Smooth muscle cell (in vitro differentiated cells): ENCODE results near the gene A1CF. TPM values are rescaled to one million over a fixed set of nuclear protein-coding genes. Genes with fewer than 3 reads are reported as not detected.
"Not testable (repeated sequence)": the region's sequence is repeated elsewhere in the genome, so short reads cannot be mapped to it uniquely, and the experiment has no call there.

Experiments
- DNase-seq: peaks from one replicate; lab custom pipeline; 2025; ENCODE audit not compliant: unreplicated experiment; lab: John Stamatoyannopoulos, UW
- H2AFZ ChIP-seq: fragments of 200-600 bp; sonication (generic); 2 replicates; pipeline ENCODE4 v1.6.0; 2016; ENCODE audit warnings: antibody characterized with exemption, low read depth, mild to moderate bottlenecking
- H3F3A ChIP-seq: fragments of 200-600 bp; sonication (generic); 2 replicates; pipeline ENCODE4 v1.6.0; 2017; ENCODE audit warnings: antibody characterized with exemption, low read depth
- H3K27ac ChIP-seq: fragments of 200-600 bp; sonication (generic); 2 replicates; pipeline ENCODE4 v1.5.1; 2016; ENCODE audit warnings: low read depth, mild to moderate bottlenecking
- H3K27me3 ChIP-seq: fragments of 200-600 bp; sonication (generic); 2 replicates; pipeline ENCODE4 v1.6.1; 2016; ENCODE audit warnings: low read depth, mild to moderate bottlenecking
- H3K36me3 ChIP-seq: fragments of 200-600 bp; sonication (generic); 2 replicates; pipeline ENCODE4 v1.5.1; 2016; ENCODE audit warnings: low read depth
- H3K4me1 ChIP-seq: fragments of 200-600 bp; sonication (generic); 2 replicates; pipeline ENCODE4 v1.5.1; 2016; ENCODE audit warnings: low read depth
- H3K4me2 ChIP-seq: fragments of 200-600 bp; sonication (generic); 2 replicates; pipeline ENCODE4 v1.6.0; 2016; ENCODE audit warnings: mild to moderate bottlenecking
- H3K4me3 ChIP-seq: fragments of 200-600 bp; sonication (generic); 2 replicates; pipeline ENCODE4 v1.5.1; 2016; ENCODE audit warnings: mild to moderate bottlenecking
- H3K79me2 ChIP-seq: fragments of 200-600 bp; sonication (generic); 2 replicates; pipeline ENCODE4 v1.6.0; 2016; ENCODE audit warnings: low read depth, mild to moderate bottlenecking
- H3K9ac ChIP-seq: fragments of 200-600 bp; sonication (generic); 2 replicates; pipeline ENCODE4 v1.6.0; 2016; ENCODE audit warnings: low read depth
- H3K9me3 ChIP-seq: fragments of 200-600 bp; sonication (generic); replicated peaks from 2 replicates; pipeline ENCODE4 v1.5.1; 2016; ENCODE audit warnings: low read depth
- H4K20me1 ChIP-seq: fragments of 200-600 bp; sonication (generic); 2 replicates; pipeline ENCODE4 v1.6.0; 2016; ENCODE audit warnings: low read depth
- WGBS: methylation state at CpG from one replicate; pipeline ENCODE4 v1.1.7; 2016; ENCODE audit warnings: low lambda C conversion rate; 5-methylcytosine and 5-hydroxymethylcytosine counted together
- polyA plus RNA-seq: library from polyadenylated mRNA; unstranded; fragments of >200 nt; fragmentation: Nextera tagmentation; extraction: Ambion mirVana; gene quantifications from 2 replicates; pipeline ENCODE4 v1.2.1, GENCODE V29; 2016
- total RNA-seq: library from RNA; depleted of rRNA; stranded (reverse); fragments of >200 nt; gene quantifications from 2 replicates; pipeline ENCODE4 v1.2.3, GENCODE V29; 2014
- TF ChIP-seq, protein P1 (sequence below): fragments of 200-600 bp; sonication (generic); IDR thresholded peaks from 2 replicates; pipeline ENCODE4 v1.5.1; 2017; ENCODE audit warnings: borderline replicate concordance, mild to moderate bottlenecking, antibody characterized with exemption; ENCODE audit not compliant: insufficient read depth, poor library complexity, severe bottlenecking

The A1CF gene
- total and polyA plus RNA-seq, 2 experiments from 2014 or later: not detected

DNA sequence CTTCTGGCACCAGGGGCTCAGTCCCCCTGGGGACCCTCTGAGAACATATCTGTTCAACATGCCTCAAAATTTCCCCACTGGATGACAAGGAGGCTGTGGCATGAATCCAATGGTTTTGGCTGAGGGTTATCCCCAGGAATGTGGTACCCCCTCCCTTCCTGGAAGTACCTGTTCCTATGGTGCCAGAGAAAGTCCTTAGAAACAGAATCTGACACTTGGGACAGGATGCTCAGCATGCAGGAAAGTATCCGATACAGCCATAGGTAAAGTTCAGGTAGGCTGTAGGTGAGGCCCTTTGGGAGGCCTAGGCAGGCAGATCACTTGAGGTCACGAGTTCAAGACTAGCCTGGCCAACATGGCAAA lies 42.7 kb upstream of the A1CF start:
- Histone ChIP-seq H3K79me2 (no peaks in the 10 kb centered on the region), H3K9me3 (no peaks in the 10 kb centered on the region), H3F3A (no peaks in the 10 kb centered on the region), H3K27ac (no peak overlapping the region), H3K4me2 (no peak overlapping the region), H3K36me3 (no peaks in the 10 kb centered on the region), H2AFZ (no peak overlapping the region), H3K4me3 (no peak overlapping the region), H3K4me1 (peaks cover 4% of the 10 kb centered on the region), H4K20me1 (no peaks in the 10 kb centered on the region), H3K9ac (no peak overlapping the region), H3K27me3 (no peaks in the 10 kb centered on the region)
- 47% methylated on average over 2 of the region's 2 CpGs for WGBS
- no peak for DNase-seq
- TF ChIP-seq, protein P1, sequence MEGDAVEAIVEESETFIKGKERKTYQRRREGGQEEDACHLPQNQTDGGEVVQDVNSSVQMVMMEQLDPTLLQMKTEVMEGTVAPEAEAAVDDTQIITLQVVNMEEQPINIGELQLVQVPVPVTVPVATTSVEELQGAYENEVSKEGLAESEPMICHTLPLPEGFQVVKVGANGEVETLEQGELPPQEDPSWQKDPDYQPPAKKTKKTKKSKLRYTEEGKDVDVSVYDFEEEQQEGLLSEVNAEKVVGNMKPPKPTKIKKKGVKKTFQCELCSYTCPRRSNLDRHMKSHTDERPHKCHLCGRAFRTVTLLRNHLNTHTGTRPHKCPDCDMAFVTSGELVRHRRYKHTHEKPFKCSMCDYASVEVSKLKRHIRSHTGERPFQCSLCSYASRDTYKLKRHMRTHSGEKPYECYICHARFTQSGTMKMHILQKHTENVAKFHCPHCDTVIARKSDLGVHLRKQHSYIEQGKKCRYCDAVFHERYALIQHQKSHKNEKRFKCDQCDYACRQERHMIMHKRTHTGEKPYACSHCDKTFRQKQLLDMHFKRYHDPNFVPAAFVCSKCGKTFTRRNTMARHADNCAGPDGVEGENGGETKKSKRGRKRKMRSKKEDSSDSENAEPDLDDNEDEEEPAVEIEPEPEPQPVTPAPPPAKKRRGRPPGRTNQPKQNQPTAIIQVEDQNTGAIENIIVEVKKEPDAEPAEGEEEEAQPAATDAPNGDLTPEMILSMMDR: no peak

DNA sequence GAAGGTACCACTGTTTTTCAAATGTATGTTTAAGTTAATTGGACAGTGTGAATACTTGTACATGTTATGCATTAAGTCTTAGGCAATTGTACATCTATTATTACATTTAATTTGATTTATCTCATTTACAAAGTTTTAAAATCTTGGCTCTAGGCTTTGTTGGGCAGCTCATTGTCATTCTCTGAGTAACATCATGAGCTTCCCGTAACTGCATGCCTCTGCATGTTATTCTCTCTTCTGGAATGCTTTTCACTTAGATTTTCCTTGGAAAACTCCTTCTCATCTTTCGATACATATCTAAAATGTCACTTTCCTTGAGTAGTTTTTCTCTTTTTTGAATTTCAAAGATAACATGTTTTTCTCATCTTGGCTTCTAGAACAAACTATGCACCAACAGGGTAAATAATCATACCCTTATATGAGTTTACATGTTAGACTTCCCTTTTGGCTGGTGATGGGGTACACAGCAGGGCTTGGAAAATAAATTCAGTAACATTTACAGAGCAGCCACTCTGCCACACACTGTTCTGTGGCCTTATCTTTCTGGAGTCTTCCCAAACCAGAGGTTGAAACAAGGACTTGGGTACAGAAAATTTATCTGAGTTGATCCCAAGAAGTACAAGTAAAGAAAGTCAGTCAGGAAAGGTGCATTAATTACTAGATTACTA lies 42.2 kb upstream of the A1CF start:
- Histone ChIP-seq H3K27ac (no peak overlapping the region), H3F3A (no peaks in the 10 kb centered on the region), H3K9me3 (no peaks in the 10 kb centered on the region), H3K79me2 (no peaks in the 10 kb centered on the region), H3K36me3 (no peaks in the 10 kb centered on the region), H4K20me1 (no peaks in the 10 kb centered on the region), H3K4me2 (no peak overlapping the region), H3K4me3 (no peak overlapping the region), H3K27me3 (no peaks in the 10 kb centered on the region), H3K9ac (no peak overlapping the region), H2AFZ (no peak overlapping the region), H3K4me1 (peaks cover 4% of the 10 kb centered on the region)
- DNase-seq: no peak
- WGBS: 79% methylated on average over 2 of the region's 2 CpGs
- TF ChIP-seq, protein P1: no peak

DNA sequence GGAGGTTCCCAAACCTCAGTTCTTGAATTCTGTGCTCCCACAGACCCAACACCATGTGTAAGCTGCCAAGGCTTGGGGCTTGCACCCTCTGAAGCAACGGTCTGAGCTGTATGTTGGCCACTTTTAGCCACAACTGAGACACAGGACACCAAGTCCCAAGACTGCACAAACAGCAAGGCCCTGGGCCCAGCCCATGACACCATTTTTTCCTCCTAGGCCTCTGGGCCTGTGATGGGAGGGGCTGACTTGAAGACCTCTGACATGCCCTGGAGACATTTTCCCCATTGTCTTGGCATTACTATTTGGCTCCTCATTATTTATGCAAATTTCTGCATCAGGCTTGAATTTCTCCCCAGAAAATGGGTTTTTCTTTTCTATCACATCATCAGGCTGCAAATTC lies 38.0 kb upstream of the A1CF start:
- H2AFZ ChIP-seq, H3K9ac ChIP-seq, H3K9me3 ChIP-seq, H3K4me2 ChIP-seq, H3K36me3 ChIP-seq, DNase-seq, H3K4me1 ChIP-seq, H3K27me3 ChIP-seq, H4K20me1 ChIP-seq, H3K27ac ChIP-seq, H3K4me3 ChIP-seq, H3K79me2 ChIP-seq, H3F3A ChIP-seq: not testable (repeated sequence)
- 43% methylated on average over 1 of the region's 1 CpG for WGBS

DNA sequence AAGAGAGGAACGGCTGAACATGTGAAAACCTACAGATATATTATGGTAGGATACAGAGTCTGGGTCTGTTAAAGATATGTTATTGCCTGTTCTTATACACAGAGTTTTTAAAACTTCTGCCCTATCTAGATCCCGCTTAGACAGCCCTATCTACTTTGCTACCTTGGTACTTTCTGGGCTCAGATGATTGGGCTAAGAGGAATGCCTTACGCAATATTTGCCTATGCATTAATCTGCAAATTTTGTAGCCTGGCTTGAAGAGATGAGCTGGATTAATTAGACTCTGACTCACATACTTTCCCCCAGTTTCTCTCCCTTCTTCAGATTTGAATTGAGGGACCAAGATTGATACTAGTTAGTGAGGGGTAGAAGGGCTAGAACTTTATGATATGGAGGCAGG lies 33.6 kb upstream of the A1CF start:
- no peak overlapping the region for H3K27ac ChIP-seq
- no peaks in the 10 kb centered on the region for H3K36me3 ChIP-seq
- no peak for DNase-seq
- no peaks in the 10 kb centered on the region for H3K79me2 ChIP-seq
- no peak overlapping the region for H3K9ac ChIP-seq
- TF ChIP-seq, protein P1: no peak
- H3K4me2 ChIP-seq: no peak overlapping the region
- 91% methylated on average over 3 of the region's 3 CpGs for WGBS
- no peaks in the 10 kb centered on the region for H4K20me1 ChIP-seq
- no peaks in the 10 kb centered on the region for H3K4me1 ChIP-seq
- no peak overlapping the region for H2AFZ ChIP-seq
- H3K4me3 ChIP-seq: no peak overlapping the region
- no peaks in the 10 kb centered on the region for H3F3A ChIP-seq
- no peaks in the 10 kb centered on the region for H3K9me3 ChIP-seq
- H3K27me3 ChIP-seq: no peaks in the 10 kb centered on the region
